LNCaP clone FGC (cell line): ENCODE data around the gene PCDH9.

Experiments used
- DNase-seq: peaks from one replicate; pipeline ENCODE4 v3.0.0-alpha.2; 2011; ENCODE audit warnings: low read depth
- H3K4me3 ChIP-seq: 2 replicates; pipeline ENCODE4 v1.5.1; 2011; ENCODE audit warnings: mild to moderate bottlenecking, low read depth, low read length, control low read depth
- CTCF ChIP-seq: IDR thresholded peaks from 2 replicates; pipeline ENCODE4 v1.5.1; 2012; ENCODE audit warnings: mild to moderate bottlenecking; ENCODE audit not compliant: control insufficient read depth, insufficient read depth; ENCODE audit errors: extremely low read depth

Gene PCDH9

DNA sequence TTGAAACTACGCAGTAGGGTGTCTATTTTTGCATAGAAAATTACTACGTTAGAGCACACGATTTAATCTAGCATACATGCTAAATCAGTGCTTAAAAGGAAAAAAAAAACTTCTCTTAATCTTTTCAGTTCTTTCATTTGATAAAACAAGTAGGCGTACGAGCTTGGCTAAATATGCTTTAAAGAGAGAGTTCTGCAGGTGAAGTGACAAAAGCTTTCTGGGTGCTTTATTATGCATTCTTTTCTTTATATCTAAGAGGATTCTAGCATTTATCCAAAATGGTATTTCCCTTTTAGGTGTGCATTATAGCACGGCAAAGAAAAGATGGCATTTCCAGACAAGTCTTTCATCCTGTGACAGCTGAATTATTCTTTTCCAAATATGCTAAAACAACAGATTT is 281.2 kb downstream of the PCDH9 start:
- TF ChIP-seq CTCF: no peak
- H3K4me3 ChIP-seq: no peak overlapping the region

DNA sequence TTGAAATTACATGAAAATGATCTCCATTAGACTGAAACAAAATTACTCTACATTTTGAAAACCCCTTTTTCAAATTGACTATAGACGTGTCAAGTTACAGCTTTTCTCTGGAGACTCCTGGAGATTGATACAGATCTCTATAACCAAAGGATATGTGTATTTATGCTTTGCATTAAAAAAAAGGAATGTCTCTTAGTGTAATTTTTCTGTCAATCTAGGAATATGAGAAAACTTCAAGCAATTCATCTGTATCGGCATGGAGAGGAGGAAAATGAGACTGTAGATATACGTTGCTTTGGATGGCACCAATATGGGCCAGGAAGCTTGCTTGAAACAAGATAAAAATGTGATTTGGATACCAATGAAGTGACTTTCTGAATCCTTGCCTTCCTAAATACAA is 286.6 kb downstream of the PCDH9 start:
- no peak for TF ChIP-seq CTCF
- DNase-seq: no peak
- no peak overlapping the region for H3K4me3 ChIP-seq

More for the DNA sequence above, 281.2 kb downstream of the PCDH9 start:
- DNase-seq: no peak

DNA sequence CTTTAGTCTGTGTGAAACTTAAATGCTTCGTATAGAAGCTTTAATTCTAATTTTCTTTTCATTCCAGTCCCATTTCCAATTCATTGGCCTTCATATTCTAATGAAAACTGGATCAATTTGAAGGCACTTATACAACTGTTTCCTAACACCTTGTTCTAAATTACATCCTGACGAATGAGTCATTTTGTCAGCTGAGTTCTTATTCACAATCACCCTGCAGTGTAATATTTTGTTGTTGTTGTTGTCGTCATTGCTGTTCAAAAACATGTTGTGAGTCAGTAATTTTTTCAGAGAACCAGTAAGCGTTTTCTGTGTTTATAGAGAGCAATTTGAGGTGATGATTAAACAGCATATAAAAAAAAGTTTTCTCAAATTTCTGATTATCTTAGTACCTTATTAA is 290.0 kb downstream of the PCDH9 start:
- TF ChIP-seq CTCF: no peak
- no peak for DNase-seq
- H3K4me3 ChIP-seq: no peak overlapping the region

- H3K4me3 ChIP-seq: no peak overlapping the region
Measured at GRCh38 chr13:66937423-66937822, 292.7 kb downstream of the PCDH9 start.

DNA sequence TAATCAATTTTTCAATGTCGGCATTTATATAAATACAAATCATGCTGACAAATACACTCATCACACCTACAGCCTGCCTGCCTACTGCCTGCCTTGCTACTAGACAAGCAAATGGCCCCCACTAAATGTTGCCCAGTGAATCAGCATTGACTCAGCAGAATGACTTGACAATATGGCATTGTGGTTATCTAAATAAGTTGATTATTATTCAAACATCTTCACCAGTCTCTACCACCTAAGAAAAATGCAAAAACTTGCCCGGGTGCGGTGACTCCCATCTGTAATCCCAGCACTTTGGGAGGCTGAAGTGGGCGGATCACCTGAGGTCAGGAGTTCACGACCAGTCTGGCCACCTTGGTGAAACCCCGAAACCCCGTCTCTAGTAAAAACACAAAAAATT is 296.1 kb downstream of the PCDH9 start:
- no peak overlapping the region for H3K4me3 ChIP-seq
- DNase-seq: no peak
- TF ChIP-seq CTCF: no peak

More at GRCh38 chr13:66937423-66937822, 292.7 kb downstream of the PCDH9 start:
- no peak for DNase-seq
- no peak for TF ChIP-seq CTCF

- TF ChIP-seq CTCF: no peak
- DNase-seq: no peak
- no peak overlapping the region for H3K4me3 ChIP-seq
Measured at GRCh38 chr13:66933527-66933926, 296.6 kb downstream of the PCDH9 start.

- no peak for TF ChIP-seq CTCF
- peak; percentile 40 for DNase-seq
Measured at GRCh38 chr13:66927562-66927961, 302.6 kb downstream of the PCDH9 start.

More at GRCh38 chr13:66927562-66927961, 302.6 kb downstream of the PCDH9 start:
- no peak overlapping the region for H3K4me3 ChIP-seq
